Esophagus mucosa (tissue), 1 donor: Measurements from ENCODE around the gene RPL28. TPM values are rescaled to one million over a fixed set of nuclear protein-coding genes. Genes with fewer than 3 reads are reported as not detected.

Experiments used
- ATAC-seq: fragments of 200-7000 bp; cut with Tn5 transposase; one replicate; pipeline ENCODE4 v1.9.1; 2020
- total RNA-seq: library from RNA; stranded (reverse); gene quantifications from one replicate; pipeline ENCODE4 v1.2.4, GENCODE V29; 2023
- donor health status: DM: yes; HTN: yes; CAD: no.

The RPL28 gene
- total RNA-seq, 1 donor from 2014 or later, result 1,895 TPM

DNA sequence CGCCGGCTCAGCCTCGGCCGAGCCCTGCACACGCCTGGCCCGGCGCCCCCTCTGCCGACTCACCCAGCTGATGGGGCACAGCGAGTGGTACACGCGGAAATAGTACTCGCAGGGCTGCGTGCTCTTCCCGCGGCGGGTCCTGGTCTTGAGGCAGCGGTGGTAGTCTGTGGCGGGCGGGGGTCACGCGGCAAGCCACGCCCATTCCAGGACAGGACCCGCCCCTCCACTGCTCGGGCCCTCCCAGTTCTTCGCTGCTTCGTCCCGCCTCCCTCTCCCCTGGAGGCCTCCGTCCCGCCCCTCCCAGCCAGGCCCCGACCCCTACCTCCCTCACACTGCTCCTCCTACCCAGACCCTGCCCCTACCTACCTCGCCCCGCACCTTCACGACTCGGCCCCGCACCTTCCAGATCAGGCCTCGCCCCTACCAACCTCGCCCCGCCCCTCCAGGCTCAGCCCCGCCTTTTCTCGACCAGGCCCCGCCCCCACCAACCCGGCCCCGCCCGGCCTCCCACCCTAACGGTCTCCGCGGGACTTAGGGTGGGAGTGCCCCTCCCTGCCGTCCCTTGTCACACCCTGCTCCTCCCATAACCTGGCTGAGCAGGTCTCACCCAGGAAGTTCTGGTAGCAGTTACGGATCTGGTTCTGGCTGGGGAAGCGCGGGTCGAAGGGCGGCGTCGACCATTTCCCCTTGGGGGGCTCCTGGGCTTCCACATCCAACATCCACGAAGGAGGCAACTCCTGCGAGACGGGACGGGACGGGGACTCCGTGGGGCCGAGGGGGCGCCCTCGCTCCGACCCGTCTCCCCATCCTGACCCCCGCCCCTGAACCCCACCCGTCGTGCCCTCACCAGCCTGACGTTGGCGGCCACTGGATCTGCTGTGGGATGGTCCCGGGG lies 31.7 kb upstream of the RPL28 start:
- ATAC-seq, result peak; percentile 62

GRCh38 chr19:55354698-55355212 lies 31.0 kb upstream of the RPL28 start, which contains the start of gene COX6B2:
Gene COX6B2, minus strand, starts transcription at chr19:55354719. Its CDS starts 198 bp downstream, at chr19:55354521.
- ATAC-seq, result peak; percentile 12

DNA sequence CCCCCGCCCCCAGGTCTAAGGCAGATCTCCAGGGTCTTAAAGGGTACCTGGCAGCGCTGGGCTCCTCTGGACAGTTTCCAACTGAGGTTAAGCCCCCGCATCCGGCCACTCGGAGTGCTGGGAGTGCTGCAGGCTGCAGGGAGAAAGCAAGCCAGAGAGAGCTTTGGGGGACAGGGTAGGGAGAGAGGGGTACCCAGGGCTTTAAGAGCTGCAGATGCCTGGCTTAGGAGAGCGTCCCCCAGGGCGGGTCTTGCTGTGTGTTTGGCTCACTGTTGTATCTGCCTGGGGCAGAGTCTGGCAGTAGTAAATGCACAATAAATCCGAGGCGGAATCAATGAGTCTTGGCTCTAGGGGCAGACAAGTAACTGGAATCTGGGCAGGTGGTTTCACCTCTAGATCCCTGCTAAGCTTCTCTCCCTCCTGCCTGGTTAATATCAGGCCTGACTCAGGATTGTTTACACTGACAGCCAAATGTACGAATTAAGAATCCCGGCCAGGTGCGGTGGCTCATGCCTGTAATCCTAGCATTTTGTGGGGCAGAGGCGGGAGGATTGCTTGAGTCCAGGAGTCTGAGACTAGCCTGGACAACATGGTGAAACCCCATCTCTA lies 30.4 kb upstream of the RPL28 start:
- peak; percentile 52 for ATAC-seq

DNA sequence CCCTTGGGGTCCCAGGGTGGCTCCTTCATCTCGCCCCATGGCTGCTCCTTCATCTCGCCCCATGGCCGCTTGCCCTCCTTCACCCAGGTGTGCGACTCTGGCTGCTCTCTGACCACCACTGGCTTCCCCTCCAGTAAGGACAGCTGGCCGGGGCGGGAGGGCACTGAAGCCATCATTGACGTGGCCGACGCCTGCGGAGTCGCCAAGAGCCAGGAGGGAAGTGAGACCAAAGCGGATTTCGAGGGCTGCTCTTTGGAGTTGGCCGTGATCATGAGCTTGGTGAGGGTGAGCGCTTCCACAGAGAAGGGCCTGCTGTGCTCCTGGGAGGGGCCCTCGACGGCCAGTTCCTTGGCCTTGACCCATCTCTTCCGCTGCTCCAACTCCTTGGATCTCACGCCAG lies 27.2 kb upstream of the RPL28 start:
- no peak for ATAC-seq

- ATAC-seq, result no peak
Measured at GRCh38 chr19:55358943-55359908, 26.5 kb upstream of the RPL28 start.

GRCh38 chr19:55360902-55361301 lies 24.8 kb upstream of the RPL28 start:
- no peak for ATAC-seq

DNA sequence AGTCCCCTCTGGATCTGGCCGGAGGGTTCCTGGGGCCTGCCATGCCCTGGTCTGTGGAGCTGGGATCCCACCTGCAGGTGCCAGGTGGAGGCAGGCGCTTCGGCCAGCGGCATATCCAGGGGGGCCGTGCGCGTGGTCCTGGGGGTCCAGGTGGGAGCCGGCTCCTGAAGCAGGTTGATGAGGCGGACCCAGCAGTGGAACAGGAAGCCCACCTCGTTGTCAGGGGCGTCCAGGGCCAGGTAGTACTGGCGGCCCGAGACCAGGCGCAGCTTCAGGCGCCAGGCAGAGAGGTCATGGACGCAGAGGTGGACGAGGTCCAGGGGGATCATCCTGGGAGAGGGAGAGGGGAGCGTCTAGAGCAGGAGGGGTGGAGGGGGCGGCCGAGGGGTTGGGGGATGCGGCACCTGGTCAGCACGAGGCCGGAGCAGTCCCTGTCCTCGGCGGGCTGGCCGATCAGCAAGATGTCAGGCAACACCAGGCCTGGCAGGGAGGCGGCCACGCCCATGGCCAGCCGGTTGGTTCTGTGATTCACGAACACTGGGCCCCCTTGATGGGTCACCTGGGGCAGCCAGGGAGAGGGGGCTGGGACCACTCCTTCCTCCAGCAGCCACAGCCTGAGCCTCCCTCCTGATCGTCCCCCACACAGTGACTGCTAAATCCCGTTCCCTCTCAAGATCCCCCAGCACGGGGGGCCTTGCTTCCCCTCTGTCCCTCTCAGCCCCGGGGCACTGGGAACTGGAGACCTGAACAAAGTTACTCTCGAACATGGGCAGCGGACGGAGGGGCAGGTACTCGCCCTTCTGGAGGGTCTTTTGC lies 23.4 kb upstream of the RPL28 start:
- ATAC-seq, result no peak

- no peak for ATAC-seq
Measured at GRCh38 chr19:55362990-55363716, 22.6 kb upstream of the RPL28 start, which contains the start of gene GARIN5B. Gene GARIN5B, minus strand, starts transcription at chr19:55363260. Its CDS starts 194 bp downstream, at chr19:55363066.

DNA sequence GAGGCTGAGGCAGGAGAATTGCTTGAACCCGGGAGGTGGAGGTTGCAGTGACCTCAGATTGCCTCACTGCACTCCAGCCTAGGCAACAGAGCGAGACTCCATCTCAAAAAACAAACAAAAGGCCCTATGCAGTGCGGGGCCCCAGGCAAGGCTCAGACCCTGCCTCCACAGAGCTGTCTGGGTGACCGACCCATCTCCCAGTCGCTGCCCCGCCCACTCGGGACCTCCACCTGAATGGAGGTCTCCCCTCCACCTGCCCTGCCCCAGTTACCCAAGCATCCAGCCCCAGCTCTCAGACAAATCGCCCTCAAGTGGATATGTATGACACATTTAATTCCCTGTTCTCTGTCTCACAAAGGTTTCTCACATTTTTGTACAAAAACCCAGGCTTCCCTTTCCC lies 20.5 kb upstream of the RPL28 start:
- no peak for ATAC-seq

- no peak for ATAC-seq
Measured at GRCh38 chr19:55365964-55366363, 19.8 kb upstream of the RPL28 start.

- ATAC-seq, result no peak
Measured at GRCh38 chr19:55366790-55367189, 18.9 kb upstream of the RPL28 start.

GRCh38 chr19:55368106-55368505 lies 17.6 kb upstream of the RPL28 start:
- ATAC-seq, result no peak

GRCh38 chr19:55368701-55369563 lies 16.8 kb upstream of the RPL28 start:
- peak; percentile 31 for ATAC-seq

DNA sequence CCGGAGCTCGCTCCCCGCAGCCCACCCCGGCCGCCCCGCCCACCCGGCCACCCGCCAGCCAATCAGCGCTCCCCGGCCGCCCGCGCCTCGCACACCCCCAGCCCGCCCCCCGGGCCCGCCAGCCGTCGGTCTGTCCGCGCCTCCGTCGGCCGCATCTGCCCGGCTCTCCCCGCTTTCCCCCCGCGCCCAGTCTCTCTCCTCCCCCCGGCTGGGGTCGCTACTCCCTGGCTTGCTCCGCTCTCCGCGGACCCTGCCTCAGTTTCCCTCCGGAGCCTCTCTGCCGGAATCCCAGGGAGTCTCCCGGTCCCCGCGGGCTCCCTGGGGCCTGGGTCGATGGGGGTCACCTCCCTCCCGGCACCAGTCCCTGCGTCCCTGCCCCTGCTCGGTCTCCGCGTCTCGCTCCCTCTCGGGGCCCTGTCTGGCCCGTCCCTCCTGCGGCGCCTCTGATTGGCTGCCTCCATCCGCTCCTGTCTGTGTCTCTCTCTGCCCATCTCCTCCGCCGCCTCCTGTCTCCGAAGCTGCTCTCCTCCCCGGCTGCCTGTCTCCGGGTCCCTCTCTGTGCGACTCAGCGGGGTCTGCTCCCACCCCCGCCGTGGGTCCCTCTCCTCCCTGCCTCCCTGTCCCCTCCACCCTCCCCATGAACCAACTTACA lies 16.0 kb upstream of the RPL28 start:
- peak; percentile 2 for ATAC-seq

GRCh38 chr19:55370305-55370988 lies 15.3 kb upstream of the RPL28 start, which contains the start of gene IL11:
Gene IL11, minus strand, starts transcription at chr19:55370463. Its CDS starts 153 bp downstream, at chr19:55370310.
- ATAC-seq, result no peak

- ATAC-seq, result no peak
Measured at GRCh38 chr19:55372316-55373081, 13.2 kb upstream of the RPL28 start.

DNA sequence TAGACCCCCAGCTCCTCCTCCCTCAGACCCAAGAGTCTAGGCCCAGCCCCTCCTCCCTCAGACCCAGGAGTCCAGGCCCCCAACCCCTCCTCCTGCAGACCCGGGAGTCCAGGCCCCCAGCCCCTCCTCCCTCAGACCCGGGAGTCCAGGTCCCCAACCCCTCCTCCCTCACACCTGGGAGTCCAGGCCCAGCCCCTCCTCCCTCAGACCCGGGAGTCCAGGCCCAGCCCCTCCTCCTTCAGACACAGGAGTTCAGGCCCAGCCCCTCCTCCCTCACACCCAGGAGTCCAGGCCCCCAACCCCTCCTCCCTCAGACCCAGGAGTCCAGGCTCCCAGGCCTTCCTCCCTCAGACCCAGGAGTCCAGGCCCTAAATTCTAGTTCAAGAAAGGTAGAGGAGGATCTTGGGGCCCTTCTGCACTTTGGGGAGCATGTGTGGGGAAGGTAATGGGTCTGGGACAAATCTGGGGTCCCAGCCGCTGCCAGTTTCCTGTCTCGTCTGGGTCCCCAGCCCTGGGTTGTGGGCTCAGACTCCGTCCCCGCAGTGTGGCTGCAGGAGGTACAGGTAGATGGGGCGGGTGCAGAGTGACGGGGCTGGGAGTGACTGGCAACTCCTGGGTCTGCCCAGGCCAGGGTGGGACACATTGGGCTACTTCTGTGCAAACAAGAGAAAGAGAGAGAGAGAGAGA lies 12.3 kb upstream of the RPL28 start:
- ATAC-seq, result peak; percentile 16
